ENCODE measurements around the gene MRFAP1L1. TPM values are rescaled to one million over a fixed set of nuclear protein-coding genes. Genes with fewer than 3 reads are reported as not detected.

The MRFAP1L1 gene
- total RNA-seq, 2 donors from 2014 or later: 53.3 to 57.7 TPM

DNA sequence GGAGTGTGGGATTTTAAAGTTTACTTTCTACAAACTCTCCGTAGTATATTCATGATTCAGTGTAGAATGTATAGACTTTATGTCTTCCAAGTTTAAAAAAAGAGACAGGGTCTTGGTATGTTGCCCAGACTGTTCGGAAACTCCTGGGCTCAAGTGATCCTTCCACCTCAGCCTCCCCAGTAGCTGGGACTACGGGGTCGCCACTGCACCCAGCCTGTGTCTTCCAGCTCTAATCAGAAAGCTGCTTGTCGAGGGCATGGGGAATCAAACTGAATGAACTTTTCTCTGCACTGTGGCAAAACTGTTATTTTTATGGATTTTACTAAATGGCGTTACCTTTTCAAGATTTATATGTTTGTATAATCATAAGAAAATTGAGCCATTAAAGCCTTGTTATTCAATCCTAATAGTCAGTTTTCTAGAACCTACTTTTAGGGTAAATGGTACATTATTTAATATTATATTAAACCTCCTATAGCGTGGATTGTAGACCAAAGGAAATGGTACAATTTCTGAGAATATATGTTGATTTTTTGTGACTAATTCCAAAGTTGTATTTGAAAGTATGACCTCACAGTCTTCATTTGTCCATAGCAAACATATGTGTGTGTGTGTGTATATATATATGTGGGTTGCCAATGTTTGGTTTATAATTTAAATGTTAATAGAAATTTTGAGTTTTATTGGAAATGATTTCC lies 7.4 kb upstream of the MRFAP1L1 start:
- peaks cover 40% of the 10 kb centered on the region for H3K4me1 Mint-ChIP-seq (ENCODE audit: low read depth)
- no peaks in the 10 kb centered on the region for H3K9me3 Mint-ChIP-seq
- peaks cover 0 to 2% of the 10 kb centered on the region in 2 donors for H3K36me3 Mint-ChIP-seq (ENCODE audit: insufficient read depth in 2 of 2)
- ATAC-seq (replicated peaks in 1 of 2) (no peak), DNase-seq (no peak)
- no peaks in the 10 kb centered on the region for H3K27me3 Mint-ChIP-seq (ENCODE audit: low read depth)
- H3K4me3 Mint-ChIP-seq: peak overlapping the region; percentile 87 to 93
- H3K27ac Mint-ChIP-seq: peak overlapping the region; percentile 95

GRCh38 chr4:6716018-6716911 lies 6.6 kb upstream of the MRFAP1L1 start, which contains the start of gene BLOC1S4:
BLOC1S4 (plus strand) TSS chr4:6716174; CDS start chr4:6716210, 36 bp downstream.
- H3K27me3 Mint-ChIP-seq (ENCODE audit: low read depth): no peaks in the 10 kb centered on the region
- peak; percentile 86 to 89 for ATAC-seq (replicated peaks in 1 of 2)
- no peaks in the 10 kb centered on the region for H3K9me3 Mint-ChIP-seq

GRCh38 chr4:6715704-6716017 lies 6.0 kb upstream of the MRFAP1L1 start:
- Mint-ChIP-seq H3K4me1 (ENCODE audit: low read depth) (peaks cover 48% of the 10 kb centered on the region), H3K4me3 (peak overlapping the region; percentile 87 to 93), H3K27ac (peak overlapping the region; percentile 86), H3K36me3 (ENCODE audit: insufficient read depth in 2 of 2) (peaks cover 1 to 2% of the 10 kb centered on the region in 2 donors), H3K27me3 (ENCODE audit: low read depth) (no peaks in the 10 kb centered on the region), H3K9me3 (no peaks in the 10 kb centered on the region)
- ATAC-seq (replicated peaks in 1 of 2) (no peak), DNase-seq (no peak)

More at GRCh38 chr4:6716018-6716911, 6.6 kb upstream of the MRFAP1L1 start, which contains the start of gene BLOC1S4:
- peak; percentile 90 to 91 for DNase-seq
- H3K36me3 Mint-ChIP-seq (ENCODE audit: insufficient read depth in 2 of 2): peaks cover 0 to 2% of the 10 kb centered on the region in 2 donors
- H3K27ac Mint-ChIP-seq: peak within 1 kb of the TSS; percentile 95
- H3K4me1 Mint-ChIP-seq (ENCODE audit: low read depth): peaks cover 42% of the 10 kb centered on the region
- H3K4me3 Mint-ChIP-seq: peak within 1 kb of the TSS; percentile 87 to 93

DNA sequence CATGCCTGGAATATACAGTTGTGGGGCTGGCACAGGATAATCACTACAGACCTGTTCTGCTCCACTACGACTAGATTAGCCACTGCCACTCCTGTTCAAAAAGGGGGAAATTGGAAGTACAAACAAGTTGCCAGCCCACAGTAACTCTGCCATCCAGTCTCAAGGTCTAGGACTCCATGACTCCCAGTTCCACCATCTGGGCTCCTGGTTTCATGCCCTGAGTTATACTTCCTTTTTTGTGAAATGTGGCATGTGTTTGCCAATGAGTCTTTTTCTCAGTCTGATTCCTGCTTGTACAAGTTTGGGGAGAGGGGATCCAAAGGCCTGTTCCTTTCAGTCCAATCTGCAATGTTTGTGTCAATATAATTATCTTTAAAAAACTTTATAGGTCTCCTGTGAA lies 5.3 kb upstream of the MRFAP1L1 start:
- H3K36me3 Mint-ChIP-seq (ENCODE audit: insufficient read depth in 2 of 2): peaks cover 2% of the 10 kb centered on the region in 2 donors
- ATAC-seq (replicated peaks in 1 of 2): no peak
- peak overlapping the region in 1 of 2 donors; percentile 3 for H3K4me3 Mint-ChIP-seq
- H3K27ac Mint-ChIP-seq: no peak overlapping the region
- no peak for DNase-seq
- no peaks in the 10 kb centered on the region for H3K27me3 Mint-ChIP-seq (ENCODE audit: low read depth)
- no peaks in the 10 kb centered on the region for H3K9me3 Mint-ChIP-seq
- H3K4me1 Mint-ChIP-seq (ENCODE audit: low read depth): peaks cover 43% of the 10 kb centered on the region

DNA sequence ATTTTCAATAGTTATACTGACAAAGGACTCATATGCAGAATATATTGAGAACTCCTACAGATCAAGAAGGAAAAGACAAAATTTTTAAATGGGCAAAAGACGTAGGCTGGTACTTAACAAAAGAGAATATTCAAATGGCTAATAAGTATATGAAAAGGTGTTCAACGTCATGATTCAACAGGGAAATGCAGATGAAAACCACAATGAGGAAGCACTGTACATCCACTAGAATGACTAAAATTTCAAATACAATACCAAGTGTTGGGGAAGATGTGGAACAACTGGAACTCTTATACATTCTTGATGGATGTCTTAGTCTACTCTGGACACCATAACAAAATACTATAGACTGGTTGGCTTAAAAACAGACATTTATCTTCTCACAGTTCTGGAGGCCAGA lies 1.3 kb upstream of the MRFAP1L1 start:
- Mint-ChIP-seq H3K4me3 (peak overlapping the region in 1 of 2 donors; percentile 97), H3K27ac (peak overlapping the region; percentile 47), H3K9me3 (no peaks in the 10 kb centered on the region), H3K4me1 (ENCODE audit: low read depth) (peaks cover 55% of the 10 kb centered on the region), H3K36me3 (ENCODE audit: insufficient read depth in 2 of 2) (peaks cover 14 to 22% of the 10 kb centered on the region in 2 donors), H3K27me3 (ENCODE audit: low read depth) (no peaks in the 10 kb centered on the region)
- ATAC-seq (replicated peaks in 1 of 2) (no peak), DNase-seq (no peak)

GRCh38 chr4:6710282-6710681 lies 617 bp upstream of the MRFAP1L1 start:
- peak overlapping the region; percentile 99 for H3K27ac Mint-ChIP-seq
- peaks cover 55% of the 10 kb centered on the region for H3K4me1 Mint-ChIP-seq (ENCODE audit: low read depth)
- DNase-seq (no peak), ATAC-seq (replicated peaks in 1 of 2) (no peak)
- H3K4me3 Mint-ChIP-seq: peak overlapping the region; percentile 94 to 97
- no peaks in the 10 kb centered on the region for H3K9me3 Mint-ChIP-seq
- no peaks in the 10 kb centered on the region for H3K27me3 Mint-ChIP-seq (ENCODE audit: low read depth)
- H3K36me3 Mint-ChIP-seq (ENCODE audit: insufficient read depth in 2 of 2): peaks cover 14 to 24% of the 10 kb centered on the region in 2 donors

DNA sequence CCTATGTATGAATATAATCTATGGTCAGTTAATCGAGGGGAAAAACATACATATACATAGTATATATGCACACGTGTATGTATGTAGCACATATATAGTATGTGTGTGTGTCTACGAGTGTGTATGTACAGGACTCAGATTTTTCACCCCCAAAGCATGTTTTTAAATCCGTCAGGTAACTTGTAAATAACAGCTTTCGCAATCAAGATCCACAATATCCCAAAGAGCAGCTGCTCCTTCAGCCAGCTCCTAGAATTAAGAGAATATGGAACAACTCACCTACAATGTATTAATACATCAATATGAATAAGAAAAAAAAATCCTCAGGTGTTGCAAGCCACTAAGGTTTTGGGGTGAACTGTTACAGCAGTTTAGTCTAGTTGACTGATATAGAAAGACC lies 3.5 kb downstream of the MRFAP1L1 start:
- DNase-seq: no peak
- no peaks in the 10 kb centered on the region for H3K27me3 Mint-ChIP-seq (ENCODE audit: low read depth)
- peak in 1 of 2 donors; percentile 2 for ATAC-seq (replicated peaks in 1 of 2)
- H3K27ac Mint-ChIP-seq: peak overlapping the region; percentile 85
- H3K9me3 Mint-ChIP-seq: peaks cover 0 to 2% of the 10 kb centered on the region in 2 donors
- H3K4me1 Mint-ChIP-seq (ENCODE audit: low read depth): peaks cover 71% of the 10 kb centered on the region
- peaks cover 19 to 41% of the 10 kb centered on the region in 2 donors for H3K36me3 Mint-ChIP-seq (ENCODE audit: insufficient read depth in 2 of 2)
- H3K4me3 Mint-ChIP-seq: peak overlapping the region; percentile 70 to 97

GRCh38 chr4:6705646-6706045 lies 4.0 kb downstream of the MRFAP1L1 start:
- peak; percentile 41 to 44 for ATAC-seq (replicated peaks in 1 of 2)
- H3K27me3 Mint-ChIP-seq (ENCODE audit: low read depth): no peaks in the 10 kb centered on the region
- H3K4me3 Mint-ChIP-seq: peak overlapping the region; percentile 70 to 97
- peak overlapping the region; percentile 85 for H3K27ac Mint-ChIP-seq
- peak; percentile 25 to 33 for DNase-seq
- peaks cover 66% of the 10 kb centered on the region for H3K4me1 Mint-ChIP-seq (ENCODE audit: low read depth)
- peaks cover 20 to 42% of the 10 kb centered on the region in 2 donors for H3K36me3 Mint-ChIP-seq (ENCODE audit: insufficient read depth in 2 of 2)
- H3K9me3 Mint-ChIP-seq: peaks cover 0 to 2% of the 10 kb centered on the region in 2 donors

- peaks cover 16 to 36% of the 10 kb centered on the region in 2 donors for H3K36me3 Mint-ChIP-seq (ENCODE audit: insufficient read depth in 2 of 2)
- peaks cover 72% of the 10 kb centered on the region for H3K4me1 Mint-ChIP-seq (ENCODE audit: low read depth)
- peak in 1 of 2 donors; percentile 33 for DNase-seq
- ATAC-seq (replicated peaks in 1 of 2): peak; percentile 54 to 60
- peaks cover 0 to 2% of the 10 kb centered on the region in 2 donors for H3K9me3 Mint-ChIP-seq
- H3K4me3 Mint-ChIP-seq: peak overlapping the region; percentile 48 to 70
- peak overlapping the region; percentile 85 for H3K27ac Mint-ChIP-seq
- H3K27me3 Mint-ChIP-seq (ENCODE audit: low read depth): no peaks in the 10 kb centered on the region
Observed at GRCh38 chr4:6703786-6704185, 5.9 kb downstream of the MRFAP1L1 start.

GRCh38 chr4:6702761-6703160 lies 6.9 kb downstream of the MRFAP1L1 start:
- H3K4me3 Mint-ChIP-seq: no peak overlapping the region
- peaks cover 10 to 29% of the 10 kb centered on the region in 2 donors for H3K36me3 Mint-ChIP-seq (ENCODE audit: insufficient read depth in 2 of 2)
- H3K27me3 Mint-ChIP-seq (ENCODE audit: low read depth): no peaks in the 10 kb centered on the region
- ATAC-seq (replicated peaks in 1 of 2) (no peak), DNase-seq (no peak)
- H3K9me3 Mint-ChIP-seq: peaks cover 0 to 2% of the 10 kb centered on the region in 2 donors
- peaks cover 69% of the 10 kb centered on the region for H3K4me1 Mint-ChIP-seq (ENCODE audit: low read depth)
- peak overlapping the region; percentile 55 for H3K27ac Mint-ChIP-seq

- no peak overlapping the region for H3K27ac Mint-ChIP-seq
- H3K4me3 Mint-ChIP-seq: no peak overlapping the region
- peaks cover 69% of the 10 kb centered on the region for H3K4me1 Mint-ChIP-seq (ENCODE audit: low read depth)
- H3K9me3 Mint-ChIP-seq: peaks cover 0 to 2% of the 10 kb centered on the region in 2 donors
- DNase-seq: peak; percentile 49 to 54
- no peak for ATAC-seq (replicated peaks in 1 of 2)
- peaks cover 8 to 20% of the 10 kb centered on the region in 2 donors for H3K36me3 Mint-ChIP-seq (ENCODE audit: insufficient read depth in 2 of 2)
- H3K27me3 Mint-ChIP-seq (ENCODE audit: low read depth): no peaks in the 10 kb centered on the region
Observed at GRCh38 chr4:6701371-6701770, 8.3 kb downstream of the MRFAP1L1 start.

DNA sequence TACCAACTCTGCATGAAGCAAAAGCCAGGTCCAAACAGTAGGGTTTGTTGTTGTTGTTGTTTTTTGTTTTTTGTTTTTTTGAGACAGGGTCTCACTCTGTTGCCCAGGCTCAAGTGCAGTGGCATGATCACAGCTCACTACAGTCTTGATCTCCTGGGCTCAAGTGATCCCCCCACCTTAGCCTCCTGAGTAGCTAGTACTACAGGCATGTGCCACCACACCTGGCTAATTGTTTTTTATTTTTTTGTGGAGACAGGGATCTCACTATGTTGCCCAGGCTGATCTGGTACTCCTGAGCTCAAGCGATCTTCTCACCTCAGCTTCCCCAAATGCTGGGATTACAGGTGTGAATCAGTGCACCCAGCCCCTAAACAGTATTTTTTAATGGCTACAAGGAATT lies 9.8 kb downstream of the MRFAP1L1 start:
- Mint-ChIP-seq H3K9me3 (peaks cover 0 to under 1% of the 10 kb centered on the region in 2 donors), H3K4me3 (no peak overlapping the region), H3K27ac (peak overlapping the region; percentile 8), H3K4me1 (ENCODE audit: low read depth) (peaks cover 69% of the 10 kb centered on the region), H3K27me3 (ENCODE audit: low read depth) (no peaks in the 10 kb centered on the region), H3K36me3 (ENCODE audit: insufficient read depth in 2 of 2) (peaks cover 6 to 17% of the 10 kb centered on the region in 2 donors)
- ATAC-seq (replicated peaks in 1 of 2): no peak
- no peak for DNase-seq

DNA sequence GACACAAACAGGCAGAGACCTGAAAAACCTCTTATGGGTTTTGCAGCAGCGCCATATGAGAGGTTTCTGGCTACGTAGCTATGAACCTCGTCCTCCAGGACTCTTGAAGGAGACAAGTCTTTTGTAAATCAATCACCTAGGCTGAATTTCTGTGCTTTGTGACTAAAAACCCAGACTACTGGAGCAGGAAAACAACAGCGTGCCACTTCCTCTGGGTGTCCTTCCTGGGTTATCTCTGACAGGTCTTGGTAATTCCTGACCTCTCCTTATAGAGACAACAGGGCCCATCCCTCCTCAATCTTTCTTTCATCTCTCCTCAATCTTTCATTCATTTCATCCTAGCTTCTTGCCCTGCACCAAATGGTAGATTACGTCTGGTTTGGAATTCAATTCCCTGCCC lies 10.3 kb downstream of the MRFAP1L1 start:
- Mint-ChIP-seq H3K27me3 (ENCODE audit: low read depth) (no peaks in the 10 kb centered on the region), H3K4me3 (no peak overlapping the region), H3K4me1 (ENCODE audit: low read depth) (peaks cover 69% of the 10 kb centered on the region), H3K36me3 (ENCODE audit: insufficient read depth in 2 of 2) (peaks cover 6 to 12% of the 10 kb centered on the region in 2 donors), H3K27ac (peak overlapping the region; percentile 8), H3K9me3 (no peaks in the 10 kb centered on the region)
- DNase-seq (no peak), ATAC-seq (replicated peaks in 1 of 2) (no peak)
